SJSA1 (cell line): ENCODE measurements around the gene QDPR. TPM values are rescaled to one million over a fixed set of nuclear protein-coding genes. Genes with fewer than 3 reads are reported as not detected.
"Not testable (repeated sequence)": the region's sequence is repeated elsewhere in the genome, so short reads cannot be mapped to it uniquely, and the experiment has no call there.

ENCODE experiments used
- DNase-seq, 2 experiments: peaks; one replicate each; pipeline ENCODE4 v3.0.0-alpha.2; 2015 to 2020; ENCODE audit warnings: low spot score in 2 of 2, low read depth in 1 of 2
- H3K27ac ChIP-seq: fragments of 250-450 bp; sonication (Bioruptor Pico); 2 replicates; pipeline ENCODE4 v1.5.1; 2020; ENCODE audit warnings: mild to moderate bottlenecking, moderate library complexity
- H3K27me3 ChIP-seq: fragments of 250-450 bp; sonication (Bioruptor Pico); replicated peaks from 2 replicates; pipeline ENCODE4 v1.5.1; 2020; ENCODE audit warnings: mild to moderate bottlenecking, moderate library complexity
- H3K36me3 ChIP-seq: fragments of 250-450 bp; sonication (Bioruptor Pico); 2 replicates; pipeline ENCODE4 v1.5.1; 2020; ENCODE audit warnings: mild to moderate bottlenecking
- H3K4me1 ChIP-seq: fragments of 250-450 bp; sonication (Bioruptor Pico); replicated peaks from 2 replicates; pipeline ENCODE4 v1.6.1; 2021; ENCODE audit warnings: mild to moderate bottlenecking
- H3K4me3 ChIP-seq: fragments of 250-450 bp; sonication (Bioruptor Pico); 2 replicates; pipeline ENCODE4 v1.5.1; 2020; ENCODE audit warnings: mild to moderate bottlenecking
- H3K9me3 ChIP-seq: fragments of 250-450 bp; sonication (Bioruptor Pico); replicated peaks from 2 replicates; pipeline ENCODE4 v1.5.1; 2020; ENCODE audit warnings: mild to moderate bottlenecking
- total RNA-seq: library from RNA; depleted of rRNA; stranded (reverse); fragments of >200 nt; shearing (Covaris generic); gene quantifications from 2 replicates; pipeline ENCODE4 v1.2.3, GENCODE V29; 2014

The QDPR gene
- total RNA-seq, 1 experiment from 2014 or later = 10.1 TPM

DNA sequence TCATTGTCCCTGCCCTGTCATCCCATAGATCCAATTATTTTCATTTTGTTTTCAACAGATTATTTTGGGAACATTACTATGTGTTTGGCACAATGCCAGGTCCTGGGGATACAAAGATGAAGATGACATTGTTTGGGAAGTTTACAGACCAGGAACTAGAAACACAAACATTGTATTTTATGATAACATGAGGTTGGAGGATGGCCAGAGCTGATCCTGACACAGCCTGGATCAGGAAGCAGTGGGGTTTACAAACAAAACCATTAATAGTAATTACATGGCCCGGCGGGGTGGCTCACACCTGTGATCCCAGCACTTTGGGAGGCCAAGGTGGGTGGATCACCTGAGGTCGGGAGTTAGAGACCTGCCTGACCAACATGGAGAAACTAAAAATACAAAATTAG lies 32.9 kb upstream of the QDPR start:
- H3K36me3 ChIP-seq = no peaks in the 10 kb centered on the region
- no peaks in the 10 kb centered on the region for H3K4me1 ChIP-seq
- no peak overlapping the region for H3K4me3 ChIP-seq
- no peak overlapping the region for H3K27ac ChIP-seq
- no peaks in the 10 kb centered on the region for H3K27me3 ChIP-seq
- H3K9me3 ChIP-seq = no peaks in the 10 kb centered on the region
- DNase-seq = peak in 1 of 2 experiments; percentile 2

DNA sequence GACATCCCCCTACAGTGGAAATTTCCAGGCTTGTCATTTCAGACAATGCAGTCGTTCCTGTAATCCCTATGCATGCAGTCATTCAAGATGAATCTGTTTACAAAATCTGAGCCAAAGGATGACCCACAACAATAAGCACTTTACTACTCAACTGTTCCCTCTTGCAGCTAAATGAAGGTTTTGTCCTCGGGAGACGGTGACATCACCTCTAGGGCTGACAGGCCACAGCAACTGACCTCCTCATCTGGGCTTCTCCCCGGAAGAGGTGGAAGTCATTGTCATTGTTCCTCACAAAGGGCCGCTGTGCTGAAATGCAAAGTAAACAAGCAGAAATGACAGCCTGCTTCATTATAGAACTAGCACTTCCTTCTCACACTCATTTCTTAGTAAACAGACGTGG lies 32.3 kb upstream of the QDPR start:
- no peaks in the 10 kb centered on the region for H3K4me1 ChIP-seq
- no peaks in the 10 kb centered on the region for H3K27me3 ChIP-seq
- H3K36me3 ChIP-seq = no peaks in the 10 kb centered on the region
- DNase-seq = peak; percentile 47 to 49
- no peak overlapping the region for H3K27ac ChIP-seq
- no peaks in the 10 kb centered on the region for H3K9me3 ChIP-seq
- no peak overlapping the region for H3K4me3 ChIP-seq

DNA sequence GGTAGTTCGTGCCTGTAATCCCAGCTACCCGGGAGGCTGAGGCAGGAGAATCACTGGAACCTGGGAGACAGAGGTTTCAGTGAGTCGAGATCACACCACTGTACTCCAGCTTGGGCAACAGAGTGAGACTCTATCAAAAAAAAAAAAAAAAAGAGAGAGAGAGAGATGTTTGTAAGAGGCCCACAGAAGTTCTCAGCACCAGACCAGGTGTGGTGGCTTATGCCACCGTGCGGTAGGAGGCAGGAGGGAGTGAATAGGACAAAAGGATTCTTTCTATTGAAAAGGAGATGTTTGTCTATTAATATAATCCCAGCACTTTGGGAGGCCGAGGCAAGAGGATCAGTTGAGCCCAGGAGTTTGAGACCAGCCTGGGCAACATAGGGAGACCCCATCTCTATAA lies 25.2 kb upstream of the QDPR start:
- DNase-seq, H3K9me3 ChIP-seq, H3K4me1 ChIP-seq, H3K27ac ChIP-seq, H3K36me3 ChIP-seq, H3K27me3 ChIP-seq, H3K4me3 ChIP-seq: not testable (repeated sequence)

DNA sequence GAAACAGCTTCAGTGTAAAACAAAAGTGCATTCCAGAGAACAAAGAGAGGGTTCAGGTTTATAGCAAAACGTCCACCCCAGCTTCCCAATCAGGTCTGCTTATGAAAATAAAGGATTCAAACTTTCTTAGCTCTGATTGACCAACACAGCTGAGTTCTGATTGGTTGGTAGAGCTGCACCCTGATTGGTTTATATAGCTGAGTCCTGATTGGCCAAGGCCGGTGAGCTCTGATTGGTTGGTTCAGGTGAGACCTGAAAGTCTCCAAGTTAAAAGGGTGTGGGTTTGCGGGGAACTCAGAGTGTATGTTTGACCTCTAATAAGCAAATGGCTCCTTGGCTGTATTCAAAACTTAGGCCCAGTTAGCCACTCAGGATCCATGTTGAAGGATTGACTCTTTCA lies 24.0 kb upstream of the QDPR start:
- DNase-seq = no peak

DNA sequence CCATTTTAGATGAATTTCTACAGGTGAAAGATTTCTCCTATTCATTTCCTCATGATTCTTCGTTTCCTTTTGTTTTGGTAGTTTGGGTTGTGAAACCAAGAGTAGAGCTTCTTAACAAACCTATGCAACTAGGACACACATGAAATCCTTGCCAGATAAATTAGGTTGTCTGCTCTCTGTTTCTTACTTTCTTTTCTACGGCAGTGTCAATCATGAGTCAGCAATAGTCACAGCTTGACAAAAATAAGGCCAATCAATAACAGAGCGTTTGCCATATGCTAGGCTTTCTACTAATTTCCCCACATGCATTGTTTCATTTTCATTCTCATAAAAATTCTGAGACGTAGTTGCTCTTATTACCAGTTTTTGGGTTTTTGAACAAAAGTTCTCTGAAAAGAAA lies 23.4 kb upstream of the QDPR start:
- Histone ChIP-seq H3K27ac (no peak overlapping the region), H3K27me3 (no peaks in the 10 kb centered on the region), H3K36me3 (no peaks in the 10 kb centered on the region), H3K9me3 (no peaks in the 10 kb centered on the region), H3K4me3 (no peak overlapping the region), H3K4me1 (no peaks in the 10 kb centered on the region)
- DNase-seq = no peak

More for the DNA sequence above, 24.0 kb upstream of the QDPR start:
- no peaks in the 10 kb centered on the region for H3K27me3 ChIP-seq
- no peaks in the 10 kb centered on the region for H3K9me3 ChIP-seq
- H3K27ac ChIP-seq = no peak overlapping the region
- no peaks in the 10 kb centered on the region for H3K4me1 ChIP-seq
- no peaks in the 10 kb centered on the region for H3K36me3 ChIP-seq
- no peak overlapping the region for H3K4me3 ChIP-seq

DNA sequence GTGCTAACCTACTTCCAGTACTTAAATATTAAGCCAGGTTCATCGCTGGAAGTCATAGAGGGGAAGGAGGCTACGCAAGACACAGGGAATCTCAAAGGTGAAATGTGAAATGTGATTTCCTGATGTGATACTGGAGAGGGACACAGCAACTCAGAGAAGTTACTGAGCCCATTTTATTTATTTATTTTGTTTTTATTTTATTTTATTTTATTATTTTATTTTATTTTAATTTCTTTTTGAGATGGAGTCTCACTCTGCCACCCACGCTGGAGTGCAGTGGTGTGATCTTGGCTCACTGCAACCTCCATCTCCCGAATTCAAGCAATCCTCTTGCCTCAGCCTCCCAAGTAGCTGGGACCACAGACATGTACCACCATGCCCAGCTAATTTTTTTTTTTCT lies 22.8 kb upstream of the QDPR start:
- Histone ChIP-seq H3K9me3 (no peaks in the 10 kb centered on the region), H3K27ac (no peak overlapping the region), H3K27me3 (no peaks in the 10 kb centered on the region), H3K4me1 (no peaks in the 10 kb centered on the region), H3K36me3 (no peaks in the 10 kb centered on the region), H3K4me3 (no peak overlapping the region)
- DNase-seq = no peak

DNA sequence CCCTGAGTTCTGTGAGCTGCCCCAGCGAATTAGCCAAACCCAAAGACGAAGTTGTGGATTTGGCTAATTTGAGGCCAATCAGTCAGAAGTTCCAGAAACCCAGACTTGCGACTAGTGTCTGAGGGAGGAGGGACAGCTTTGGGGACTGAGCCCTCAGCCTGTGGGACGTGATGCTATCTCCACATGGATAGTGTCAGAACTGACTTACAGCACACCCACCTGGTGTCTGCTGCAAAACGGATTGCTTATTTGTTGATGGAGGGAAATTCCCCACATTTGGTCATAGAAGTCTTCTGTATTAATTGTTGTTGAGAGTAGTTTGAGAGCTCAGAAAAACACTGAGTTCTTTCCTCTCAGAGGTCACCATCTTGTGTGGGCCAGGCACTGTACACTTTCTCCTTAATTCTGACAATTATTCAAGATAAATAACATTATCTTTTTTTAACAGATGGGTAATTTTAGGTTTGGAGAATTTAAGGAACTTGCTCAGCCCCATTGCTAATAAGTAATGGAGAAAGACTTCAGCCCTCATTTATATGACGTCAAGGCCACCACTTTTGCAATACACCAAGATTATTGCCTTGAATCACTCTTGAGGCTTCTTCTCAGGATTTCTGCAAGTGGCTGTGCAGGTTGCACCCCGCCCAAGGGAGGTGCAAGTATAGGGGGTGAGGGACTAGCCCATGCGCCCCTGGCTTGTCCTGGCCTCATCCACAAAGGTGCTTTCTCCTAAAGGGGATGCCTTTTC lies 19.8 kb upstream of the QDPR start:
- H3K27ac ChIP-seq = no peak overlapping the region
- DNase-seq = no peak
- no peaks in the 10 kb centered on the region for H3K9me3 ChIP-seq
- no peaks in the 10 kb centered on the region for H3K27me3 ChIP-seq
- H3K4me1 ChIP-seq = no peaks in the 10 kb centered on the region
- H3K36me3 ChIP-seq = no peaks in the 10 kb centered on the region
- no peak overlapping the region for H3K4me3 ChIP-seq

DNA sequence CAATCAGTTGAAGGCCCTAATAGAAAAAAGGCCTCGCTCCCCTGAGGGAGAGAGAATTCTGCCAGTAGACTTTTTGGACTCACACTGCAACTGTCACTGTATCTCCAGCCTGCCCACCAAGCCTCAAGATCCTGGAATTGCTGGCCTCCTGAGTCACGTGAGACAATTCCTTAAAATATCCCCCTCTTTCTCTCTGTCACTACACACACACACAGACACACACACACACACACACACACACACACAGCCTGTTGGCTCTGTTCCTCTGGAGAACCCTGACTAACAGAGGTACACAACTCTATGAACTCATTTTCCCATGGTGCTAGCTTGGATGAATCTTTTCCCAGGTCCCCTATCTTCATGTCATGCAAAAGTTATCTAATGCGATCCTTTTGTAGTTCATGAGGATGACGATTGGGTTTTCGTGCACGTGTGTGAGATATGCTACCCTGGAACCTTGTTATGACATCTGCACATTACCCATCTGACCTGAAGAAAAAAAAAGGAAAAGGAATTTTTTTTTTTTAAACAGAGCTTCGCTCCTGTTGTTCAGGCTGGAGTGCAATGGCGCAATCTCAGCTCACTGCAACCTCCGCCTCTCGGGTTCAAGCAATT lies 16.8 kb upstream of the QDPR start:
- no peaks in the 10 kb centered on the region for H3K27me3 ChIP-seq
- no peaks in the 10 kb centered on the region for H3K9me3 ChIP-seq
- H3K4me3 ChIP-seq = no peak overlapping the region
- H3K36me3 ChIP-seq = no peaks in the 10 kb centered on the region
- no peak for DNase-seq
- no peak overlapping the region for H3K27ac ChIP-seq
- no peaks in the 10 kb centered on the region for H3K4me1 ChIP-seq

DNA sequence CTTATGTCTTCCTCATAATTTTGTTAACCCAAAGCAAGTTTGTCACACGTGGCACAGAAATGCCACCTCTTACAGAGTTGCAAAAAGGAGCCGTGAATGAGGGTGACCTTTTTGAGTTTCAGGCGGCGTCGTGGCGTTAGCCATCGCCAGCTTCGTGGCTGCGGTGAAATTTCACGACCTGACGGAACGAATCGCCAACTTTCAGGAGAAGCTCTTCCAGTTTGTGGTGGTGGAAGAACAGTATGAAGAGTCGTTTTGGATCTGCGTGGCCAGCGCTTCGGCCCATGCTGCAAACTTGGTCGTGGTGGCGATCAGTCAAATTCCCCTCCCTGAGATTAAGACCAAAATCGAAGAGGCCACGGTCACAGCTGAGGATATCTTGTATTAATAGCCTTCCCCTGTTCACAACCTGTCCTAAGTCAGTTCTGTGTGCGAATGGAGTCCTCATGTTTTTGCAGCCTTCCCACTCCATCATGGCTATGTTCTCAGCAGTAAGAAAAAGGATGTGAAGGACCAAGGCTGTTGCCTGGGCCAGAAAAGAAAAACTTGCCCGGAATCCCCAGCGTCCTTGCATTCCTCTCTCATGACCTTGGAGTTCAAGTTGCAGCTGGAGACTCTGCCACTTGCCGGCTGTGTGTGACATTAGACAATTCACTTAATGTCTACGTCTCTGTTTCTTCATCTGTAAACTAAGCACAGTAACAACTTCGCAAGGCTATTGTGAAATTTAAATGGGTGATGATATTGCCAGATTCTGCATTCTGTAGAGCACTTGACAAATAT lies 15.0 kb upstream of the QDPR start:
- H3K9me3 ChIP-seq = no peaks in the 10 kb centered on the region
- no peak overlapping the region for H3K4me3 ChIP-seq
- no peak for DNase-seq
- no peaks in the 10 kb centered on the region for H3K4me1 ChIP-seq
- H3K27ac ChIP-seq = no peak overlapping the region
- no peaks in the 10 kb centered on the region for H3K27me3 ChIP-seq
- no peaks in the 10 kb centered on the region for H3K36me3 ChIP-seq

DNA sequence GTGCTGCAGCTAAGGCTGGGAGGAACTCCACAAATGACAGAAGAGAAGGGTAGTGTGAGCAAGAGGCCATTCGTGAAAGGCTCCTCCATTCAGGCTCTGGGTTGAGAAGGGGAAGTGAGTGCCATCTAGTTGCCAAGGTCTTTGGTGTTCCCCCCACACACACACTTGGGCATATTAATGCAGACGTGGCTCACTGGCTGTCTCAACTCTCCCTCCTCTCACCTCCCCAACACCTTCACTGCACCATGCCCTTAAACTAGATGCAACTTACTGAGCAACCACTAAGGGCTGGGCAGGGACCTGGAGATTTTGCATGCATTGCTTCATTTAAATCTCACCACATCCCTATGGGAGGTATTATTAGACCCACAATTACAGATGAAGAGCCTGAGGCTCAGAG lies 11.8 kb upstream of the QDPR start:
- no peak for DNase-seq
- Histone ChIP-seq H3K27ac (no peak overlapping the region), H3K36me3 (no peaks in the 10 kb centered on the region), H3K9me3 (no peaks in the 10 kb centered on the region), H3K27me3 (no peaks in the 10 kb centered on the region), H3K4me3 (no peak overlapping the region), H3K4me1 (no peaks in the 10 kb centered on the region)

DNA sequence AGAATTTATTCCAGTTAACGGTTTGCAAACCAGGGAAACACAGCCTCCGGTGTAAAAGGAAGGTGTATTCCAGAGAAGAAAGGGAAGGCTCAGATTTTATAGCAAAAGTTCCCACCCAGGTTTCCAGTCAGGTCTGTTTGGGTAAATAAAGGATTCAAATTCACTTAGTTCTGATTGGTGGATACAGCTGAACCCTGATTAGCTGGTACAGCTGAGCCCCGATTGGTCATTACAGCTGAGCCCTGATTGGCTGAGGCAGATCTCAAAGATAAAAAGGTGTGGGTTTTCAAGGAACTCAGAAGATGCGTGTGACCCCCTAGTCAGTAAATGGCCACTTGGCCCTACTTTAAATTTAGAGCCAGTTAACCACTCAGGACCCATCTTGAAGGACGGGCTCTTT lies 9.7 kb upstream of the QDPR start:
- Histone ChIP-seq H3K4me1 (no peaks in the 10 kb centered on the region), H3K27me3 (no peaks in the 10 kb centered on the region), H3K27ac (no peak overlapping the region), H3K36me3 (no peaks in the 10 kb centered on the region), H3K9me3 (no peaks in the 10 kb centered on the region), H3K4me3 (no peak overlapping the region)
- no peak for DNase-seq

DNA sequence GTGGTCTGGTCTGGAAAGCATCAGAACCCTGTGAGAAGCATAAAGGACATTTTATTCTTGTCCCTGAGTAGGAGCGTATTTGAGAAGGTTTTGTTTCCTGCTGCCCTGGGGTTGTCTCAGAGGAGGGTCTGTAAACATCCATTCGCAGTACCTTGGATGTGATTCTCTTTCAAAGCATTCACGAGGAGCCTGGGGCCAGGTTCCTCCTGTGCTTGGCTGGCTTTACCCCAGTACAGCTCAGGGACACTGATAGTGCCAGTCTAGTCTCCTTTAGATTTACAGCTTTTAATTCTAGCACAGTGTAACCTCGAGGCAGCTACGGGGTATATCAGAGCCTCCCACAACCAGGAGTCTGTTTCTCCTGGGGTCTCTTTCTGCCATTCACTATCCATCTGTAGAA lies 5.8 kb upstream of the QDPR start:
- no peak for DNase-seq

DNA sequence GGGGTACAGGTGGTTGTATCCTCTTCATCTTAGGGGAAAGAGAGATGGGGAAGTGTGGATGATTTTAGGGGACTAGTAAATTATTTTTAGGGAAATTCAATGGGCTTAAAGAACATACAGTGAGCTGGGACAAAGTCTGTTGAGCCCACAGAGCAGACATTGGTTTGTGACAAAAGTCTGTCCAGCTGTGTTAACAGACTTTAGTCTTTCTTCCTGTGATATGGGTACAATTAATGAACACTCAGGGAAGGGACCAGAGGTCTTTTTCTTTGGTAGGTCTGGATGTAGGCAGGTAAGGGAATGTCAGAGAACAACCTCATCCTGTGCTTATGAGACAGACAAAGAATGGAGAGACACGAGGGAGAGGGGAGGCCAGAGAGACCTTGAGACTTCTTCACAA lies 5.1 kb upstream of the QDPR start:
- Histone ChIP-seq H3K4me3 (no peak overlapping the region), H3K4me1 (no peaks in the 10 kb centered on the region), H3K27me3 (no peaks in the 10 kb centered on the region), H3K9me3 (no peaks in the 10 kb centered on the region), H3K27ac (no peak overlapping the region), H3K36me3 (no peaks in the 10 kb centered on the region)
- no peak for DNase-seq

More for the DNA sequence above, 5.8 kb upstream of the QDPR start:
- no peak overlapping the region for H3K27ac ChIP-seq
- H3K4me1 ChIP-seq = no peaks in the 10 kb centered on the region
- H3K9me3 ChIP-seq = no peaks in the 10 kb centered on the region
- no peaks in the 10 kb centered on the region for H3K27me3 ChIP-seq
- H3K4me3 ChIP-seq = no peak overlapping the region
- no peaks in the 10 kb centered on the region for H3K36me3 ChIP-seq
